ENCODE measurements around the gene KCNK4. TPM values are rescaled to one million over a fixed set of nuclear protein-coding genes. Genes with fewer than 3 reads are reported as not detected.

Gene KCNK4
- polyA plus RNA-seq, 1 donor from 2014 or later: 1.0 TPM

GRCh38 chr11:64258356-64258755 lies 32.7 kb upstream of the KCNK4 start:
- no peaks in the 10 kb centered on the region for H3K36me3 ChIP-seq (ENCODE audit: insufficient read depth, low read length)
- no peak overlapping the region for H2AFZ ChIP-seq (ENCODE audit: low read depth, low read length)
- TF ChIP-seq REST (IDR thresholded peaks at IDR 0.05; ENCODE audit: borderline replicate concordance): no peak
- TF ChIP-seq RAD21 (conservative IDR thresholded peaks at IDR 0.05): no peak
- no peak for TF ChIP-seq EP300 (conservative IDR thresholded peaks at IDR 0.05; ENCODE audit: poor library complexity, severe bottlenecking)
- no peak for TF ChIP-seq EZH2 (IDR thresholded peaks at IDR 0.05; ENCODE audit: borderline replicate concordance, insufficient read depth, low read length, poor library complexity, severe bottlenecking)
- TF ChIP-seq TAF1 (IDR thresholded peaks at IDR 0.05; ENCODE audit: low read depth): no peak
- H3K4me3 ChIP-seq (ENCODE audit: low read length): no peak overlapping the region
- no peak overlapping the region for H3K4me2 ChIP-seq (ENCODE audit: low read length)
- H3K9me3 ChIP-seq (ENCODE audit: low read length): no peaks in the 10 kb centered on the region
- no peak overlapping the region for H3K9ac ChIP-seq (ENCODE audit: low read length)
- no peaks in the 10 kb centered on the region for H3K27me3 ChIP-seq (ENCODE audit: insufficient read depth, low read depth, low read length)
- no peaks in the 10 kb centered on the region for H4K20me1 ChIP-seq (ENCODE audit: insufficient read depth)
- no peaks in the 10 kb centered on the region for H3K79me2 ChIP-seq (replicated peaks; ENCODE audit: insufficient read depth, low read length)
- no peaks in the 10 kb centered on the region for H3K9me2 ChIP-seq (ENCODE audit: insufficient read depth, low read length)
- no peaks in the 10 kb centered on the region for H3F3A ChIP-seq (ENCODE audit: insufficient read depth, low read length, poor library complexity, severe bottlenecking)
- no peak overlapping the region for H3K27ac ChIP-seq (ENCODE audit: low read length)

GRCh38 chr11:64258946-64259532 lies 32.1 kb upstream of the KCNK4 start:
- H3K4me3 ChIP-seq (ENCODE audit: low read length): no peak overlapping the region
- no peaks in the 10 kb centered on the region for H3F3A ChIP-seq (ENCODE audit: insufficient read depth, low read length, poor library complexity, severe bottlenecking)
- H3K9me2 ChIP-seq (ENCODE audit: insufficient read depth, low read length): no peaks in the 10 kb centered on the region
- no peak overlapping the region for H3K4me2 ChIP-seq (ENCODE audit: low read length)
- no peaks in the 10 kb centered on the region for H3K36me3 ChIP-seq (ENCODE audit: insufficient read depth, low read length)
- H4K20me1 ChIP-seq (ENCODE audit: insufficient read depth): no peaks in the 10 kb centered on the region
- TF ChIP-seq POLR2AphosphoS5 (IDR thresholded peaks at IDR 0.05): no peak
- TF ChIP-seq EZH2 (IDR thresholded peaks at IDR 0.05; ENCODE audit: borderline replicate concordance, insufficient read depth, low read length, poor library complexity, severe bottlenecking): no peak
- TF ChIP-seq CTCF (IDR thresholded peaks at IDR 0.05; ENCODE audit: poor library complexity, severe bottlenecking): no peak
- TF ChIP-seq TAF1 (IDR thresholded peaks at IDR 0.05; ENCODE audit: low read depth): no peak
- TF ChIP-seq RAD21 (conservative IDR thresholded peaks at IDR 0.05): no peak
- no peak for TF ChIP-seq EP300 (conservative IDR thresholded peaks at IDR 0.05; ENCODE audit: poor library complexity, severe bottlenecking)
- TF ChIP-seq MXI1 (conservative IDR thresholded peaks at IDR 0.05; ENCODE audit: poor library complexity, severe bottlenecking): no peak
- no peak overlapping the region for H3K27ac ChIP-seq (ENCODE audit: low read length)
- no peak overlapping the region for H3K9ac ChIP-seq (ENCODE audit: low read length)
- no peaks in the 10 kb centered on the region for H3K79me2 ChIP-seq (replicated peaks; ENCODE audit: insufficient read depth, low read length)
- no peak overlapping the region for H2AFZ ChIP-seq (ENCODE audit: low read depth, low read length)
- no peaks in the 10 kb centered on the region for H3K9me3 ChIP-seq (ENCODE audit: low read length)
- H3K27me3 ChIP-seq (ENCODE audit: insufficient read depth, low read depth, low read length): no peaks in the 10 kb centered on the region

All from neural cell (in vitro differentiated cells).